Measurements from ENCODE around the gene PPHLN1.

PPHLN1 gene

GRCh38 chr12:42282294-42282693, 43.7 kb upstream of the PPHLN1 start:
- Histone ChIP-seq H3K36me3 (no peaks in the 10 kb centered on the region), H3K9me3 (ENCODE audit: severe bottlenecking) (no peaks in the 10 kb centered on the region), H3K4me3 (ENCODE audit: low read depth, low read length) (no peak overlapping the region), H3K27me3 (ENCODE audit: insufficient read depth, low read depth, severe bottlenecking) (no peaks in the 10 kb centered on the region), H3K27ac (no peak overlapping the region)
- no peak for TF ChIP-seq CTCF (IDR thresholded peaks at IDR 0.05; ENCODE audit: low read depth, low read length)
- DNase-seq: no peak

- H3K36me3 ChIP-seq: no peaks in the 10 kb centered on the region
- DNase-seq: no peak
- no peak for TF ChIP-seq CTCF (IDR thresholded peaks at IDR 0.05; ENCODE audit: low read depth, low read length)
- H3K9me3 ChIP-seq (ENCODE audit: severe bottlenecking): no peaks in the 10 kb centered on the region
- H3K27me3 ChIP-seq (ENCODE audit: insufficient read depth, low read depth, severe bottlenecking): no peaks in the 10 kb centered on the region
- no peak overlapping the region for H3K27ac ChIP-seq
- H3K4me3 ChIP-seq (ENCODE audit: low read depth, low read length): no peak overlapping the region
Measured at GRCh38 chr12:42283739-42284138, 42.2 kb upstream of the PPHLN1 start.

GRCh38 chr12:42284157-42284556, 41.8 kb upstream of the PPHLN1 start:
- no peak for TF ChIP-seq CTCF (IDR thresholded peaks at IDR 0.05; ENCODE audit: low read depth, low read length)
- DNase-seq: no peak
- Histone ChIP-seq H3K36me3 (no peaks in the 10 kb centered on the region), H3K9me3 (ENCODE audit: severe bottlenecking) (no peaks in the 10 kb centered on the region), H3K4me3 (ENCODE audit: low read depth, low read length) (no peak overlapping the region), H3K27me3 (ENCODE audit: insufficient read depth, low read depth, severe bottlenecking) (no peaks in the 10 kb centered on the region), H3K27ac (no peak overlapping the region)

- Histone ChIP-seq H3K36me3 (no peaks in the 10 kb centered on the region), H3K27me3 (ENCODE audit: insufficient read depth, low read depth, severe bottlenecking) (no peaks in the 10 kb centered on the region), H3K27ac (no peak overlapping the region), H3K9me3 (ENCODE audit: severe bottlenecking) (no peaks in the 10 kb centered on the region), H3K4me3 (ENCODE audit: low read depth, low read length) (no peak overlapping the region)
- no peak for TF ChIP-seq CTCF (IDR thresholded peaks at IDR 0.05; ENCODE audit: low read depth, low read length)
- no peak for DNase-seq
Measured at GRCh38 chr12:42284876-42285275, 41.1 kb upstream of the PPHLN1 start.

- Histone ChIP-seq H3K27me3 (ENCODE audit: insufficient read depth, low read depth, severe bottlenecking) (no peaks in the 10 kb centered on the region), H3K36me3 (no peaks in the 10 kb centered on the region), H3K27ac (no peak overlapping the region), H3K9me3 (ENCODE audit: severe bottlenecking) (no peaks in the 10 kb centered on the region), H3K4me3 (ENCODE audit: low read depth, low read length) (no peak overlapping the region)
- TF ChIP-seq CTCF (IDR thresholded peaks at IDR 0.05; ENCODE audit: low read depth, low read length): no peak
- no peak for DNase-seq
Measured at GRCh38 chr12:42285431-42285830, 40.5 kb upstream of the PPHLN1 start.

GRCh38 chr12:42286741-42287140, 39.2 kb upstream of the PPHLN1 start:
- TF ChIP-seq CTCF (IDR thresholded peaks at IDR 0.05; ENCODE audit: low read depth, low read length): no peak
- no peaks in the 10 kb centered on the region for H3K36me3 ChIP-seq

More at GRCh38 chr12:42286741-42287140, 39.2 kb upstream of the PPHLN1 start:
- Histone ChIP-seq H3K27me3 (ENCODE audit: insufficient read depth, low read depth, severe bottlenecking) (no peaks in the 10 kb centered on the region), H3K27ac (no peak overlapping the region), H3K4me3 (ENCODE audit: low read depth, low read length) (no peak overlapping the region), H3K9me3 (ENCODE audit: severe bottlenecking) (no peaks in the 10 kb centered on the region)
- no peak for DNase-seq
